NCI-H1417 treated with DMSO at 0.1 percent for 48 hours (cell line): ENCODE data around the gene SLC25A24.

Experiments
- DNase-seq: peaks from one replicate; lab custom pipeline; 2025; lab: John Stamatoyannopoulos, UW

The SLC25A24 gene

GRCh38 chr1:108097018-108097417, 103.1 kb downstream of the SLC25A24 start:
- DNase-seq, result no peak

DNA sequence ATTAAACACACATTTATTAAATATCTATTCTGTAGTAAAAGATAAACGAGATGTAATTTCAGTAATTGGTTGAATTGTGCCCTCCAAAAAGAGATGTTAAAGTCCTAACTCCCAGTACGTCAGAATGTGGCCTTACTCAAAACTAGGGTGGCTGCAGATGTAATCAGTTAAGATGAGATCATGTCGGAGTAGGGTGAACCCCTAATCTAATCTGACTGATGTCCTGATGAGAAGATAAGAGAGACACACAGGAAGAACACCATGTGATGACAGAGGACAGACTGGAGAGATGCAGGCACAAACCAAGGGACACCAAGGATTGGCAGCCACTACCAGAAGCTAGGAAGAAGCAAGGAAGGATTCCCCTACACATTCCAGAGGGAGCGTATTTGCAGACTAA, 104.1 kb downstream of the SLC25A24 start:
- DNase-seq, result no peak

DNA sequence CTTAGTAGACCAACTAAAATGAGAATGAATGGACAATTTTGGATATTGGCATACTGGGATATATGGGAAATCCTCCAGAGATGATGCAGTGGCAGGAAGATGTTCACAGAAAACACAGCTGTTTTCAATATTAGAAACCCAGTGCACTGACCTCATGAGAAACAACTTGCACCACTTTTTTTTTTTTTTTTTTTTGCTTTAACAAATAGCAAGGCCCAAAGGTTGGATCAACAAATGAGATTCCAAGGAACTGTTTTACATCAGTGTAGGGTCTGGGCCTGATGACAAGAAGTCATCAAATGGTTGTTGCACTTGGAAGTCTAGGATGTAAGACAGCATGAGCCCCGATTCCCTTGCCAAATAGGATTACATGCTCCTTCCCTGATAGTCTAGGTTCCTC, 110.7 kb downstream of the SLC25A24 start:
- no peak for DNase-seq

- no peak for DNase-seq
Observed at GRCh38 chr1:108085628-108086027, 114.5 kb downstream of the SLC25A24 start.

DNA sequence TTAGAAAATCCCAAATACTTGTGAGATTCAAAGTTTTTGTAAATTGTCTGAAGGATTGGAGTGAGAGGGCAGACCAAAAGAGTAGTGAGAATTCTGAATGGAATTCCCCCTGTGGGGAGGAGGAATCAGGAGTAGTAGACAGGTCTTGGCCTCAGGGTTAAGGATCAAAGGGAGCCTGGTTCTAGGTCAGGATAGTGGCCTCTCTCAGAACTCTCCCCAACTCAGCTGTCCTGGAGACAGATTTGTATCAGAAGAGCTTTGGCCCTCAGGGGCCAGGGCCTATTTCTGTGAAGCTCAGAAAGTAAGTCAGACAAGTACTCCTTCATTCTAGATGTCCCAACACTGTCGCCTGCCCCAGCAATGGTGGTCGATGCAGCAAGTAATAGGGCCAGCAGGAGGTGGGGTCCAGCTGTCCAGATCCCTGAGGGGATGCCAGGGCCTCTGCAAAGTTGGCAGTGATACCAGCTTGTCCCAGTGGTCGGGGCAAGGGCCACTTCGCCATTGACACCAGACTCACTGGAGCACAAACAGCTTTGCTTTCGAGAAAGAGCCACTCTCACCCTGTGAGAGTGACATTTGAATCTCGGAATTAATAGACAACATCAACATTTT, 115.2 kb downstream of the SLC25A24 start:
- no peak for DNase-seq
